NK-92 treated with Interleukin-12 subunit alpha and Interleukin-12 subunit beta, amount 100 ng/mL, for 24 hours (cell line): ENCODE measurements around the gene STARD4.

Experiments
- DNase-seq: peaks from one replicate; lab custom pipeline; 2025; lab: John Stamatoyannopoulos, UW

Gene STARD4, protein sequence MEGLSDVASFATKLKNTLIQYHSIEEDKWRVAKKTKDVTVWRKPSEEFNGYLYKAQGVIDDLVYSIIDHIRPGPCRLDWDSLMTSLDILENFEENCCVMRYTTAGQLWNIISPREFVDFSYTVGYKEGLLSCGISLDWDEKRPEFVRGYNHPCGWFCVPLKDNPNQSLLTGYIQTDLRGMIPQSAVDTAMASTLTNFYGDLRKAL

DNA sequence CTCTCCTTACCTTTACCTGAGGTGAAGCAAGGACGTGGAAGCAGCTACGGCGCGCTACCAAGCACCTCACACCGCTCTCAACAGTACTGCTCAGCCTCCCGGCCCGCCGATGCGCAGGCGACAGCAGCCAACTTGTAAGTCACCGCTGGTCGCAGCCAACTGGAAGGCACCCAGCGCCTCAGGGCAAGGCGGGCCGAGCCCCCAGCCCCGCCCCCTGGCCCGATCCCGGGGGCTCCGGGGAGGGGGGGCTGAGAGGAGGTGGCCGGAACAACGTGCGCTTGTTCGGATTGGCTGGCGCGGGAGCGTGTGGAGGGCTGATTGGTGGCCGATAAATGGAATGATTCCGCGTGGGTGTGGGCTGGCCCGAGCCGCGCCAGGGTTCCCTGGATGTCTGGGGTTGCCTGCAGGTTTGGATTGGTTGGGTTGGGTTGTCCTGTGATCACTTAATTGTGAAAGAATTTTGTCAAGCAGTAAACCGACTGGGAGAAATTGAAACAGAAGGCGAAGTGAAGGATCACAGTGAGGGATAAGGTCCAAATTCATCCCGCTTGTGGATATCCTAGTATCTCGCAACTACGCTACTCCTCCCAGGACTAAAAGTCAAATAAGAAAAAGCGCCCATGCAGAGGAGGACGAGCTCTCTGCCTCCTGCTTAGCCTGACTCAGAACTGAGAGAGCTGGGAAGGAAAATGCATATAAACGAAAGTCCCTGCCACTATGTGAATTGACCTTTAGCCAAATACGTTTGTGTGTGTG is at the start of gene STARD4:
TSS of gene STARD4 (minus strand) at position 161 of the 756 bp plus-strand sequence. CDS start 5,102 bp downstream, outside the sequence.
- peak; percentile 93 for DNase-seq

DNA sequence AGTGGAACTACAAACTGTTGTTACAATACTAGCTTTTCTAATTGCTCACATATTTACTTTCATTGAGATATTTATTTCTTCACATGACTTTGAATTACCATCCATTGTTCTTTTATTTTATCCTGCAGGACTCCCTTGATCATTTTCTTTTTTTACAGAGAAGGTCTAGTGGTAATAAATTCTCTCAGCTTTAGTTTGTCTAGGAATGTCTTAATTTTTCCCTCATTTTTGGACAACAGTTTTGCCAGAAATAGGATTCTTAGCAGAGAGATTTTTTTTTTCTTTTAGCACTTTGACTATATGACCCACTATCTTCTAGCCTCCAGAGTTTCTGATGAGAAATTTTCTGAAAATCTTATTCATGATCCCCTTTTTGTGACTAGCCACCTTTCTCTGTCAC is 47.3 kb upstream of the STARD4 start:
- DNase-seq = no peak

DNA sequence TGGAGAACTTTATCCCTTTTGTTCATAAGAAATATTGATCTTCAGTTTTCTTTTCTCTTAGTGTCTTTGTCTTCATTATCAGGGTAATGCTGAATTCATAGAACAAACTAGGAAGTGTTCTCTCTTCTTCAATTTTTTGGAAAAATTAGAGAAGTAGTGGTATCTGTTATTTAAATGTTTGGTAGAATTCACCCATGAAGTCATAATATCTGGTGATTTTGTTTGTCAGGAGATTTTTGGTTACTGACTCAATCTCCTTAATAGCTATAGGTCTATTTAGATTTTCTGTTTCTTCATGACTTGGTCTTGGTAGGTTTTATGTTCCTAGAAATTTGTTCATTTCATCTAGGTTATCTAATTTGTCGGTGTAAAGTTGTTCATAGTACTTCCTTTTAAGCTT is 45.4 kb upstream of the STARD4 start:
- no peak for DNase-seq

DNA sequence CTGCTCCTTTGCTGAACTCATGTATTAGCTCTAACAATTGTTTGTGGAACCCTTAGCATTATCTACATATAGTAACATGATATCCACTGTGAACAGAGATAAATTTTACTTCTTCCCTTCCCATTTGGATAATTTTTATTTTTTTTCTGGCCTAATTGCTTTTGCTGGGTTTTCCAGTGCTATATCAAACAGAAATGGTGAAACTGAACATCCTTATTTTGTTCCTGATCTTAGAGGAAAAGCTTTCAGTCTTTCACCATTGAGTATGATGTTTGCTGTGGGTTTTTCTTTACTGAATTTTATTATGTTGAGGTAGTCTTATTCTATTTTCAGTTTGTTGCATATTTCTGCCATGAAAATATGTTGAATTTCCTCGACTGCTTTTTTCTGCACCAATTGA is 44.8 kb upstream of the STARD4 start:
- DNase-seq = no peak

DNA sequence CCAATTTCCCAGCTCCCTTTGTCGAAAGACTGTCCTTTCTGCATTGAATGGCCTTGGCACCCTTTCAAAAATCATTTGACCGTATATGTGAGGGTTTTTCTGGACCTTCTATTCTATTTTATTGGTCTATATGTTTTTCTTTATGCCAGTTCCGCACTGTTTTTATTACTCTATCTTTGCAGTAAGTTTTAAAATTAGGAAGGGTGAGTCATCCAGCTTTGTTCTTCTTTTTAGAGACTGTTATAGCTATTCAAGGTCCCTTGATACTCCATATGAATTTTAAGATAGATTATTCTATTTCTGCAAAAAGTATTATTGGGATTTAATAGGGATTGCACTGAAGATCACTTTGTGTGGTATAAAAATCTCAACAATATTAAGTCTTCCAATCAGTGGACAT is 44.2 kb upstream of the STARD4 start:
- DNase-seq = no peak

DNA sequence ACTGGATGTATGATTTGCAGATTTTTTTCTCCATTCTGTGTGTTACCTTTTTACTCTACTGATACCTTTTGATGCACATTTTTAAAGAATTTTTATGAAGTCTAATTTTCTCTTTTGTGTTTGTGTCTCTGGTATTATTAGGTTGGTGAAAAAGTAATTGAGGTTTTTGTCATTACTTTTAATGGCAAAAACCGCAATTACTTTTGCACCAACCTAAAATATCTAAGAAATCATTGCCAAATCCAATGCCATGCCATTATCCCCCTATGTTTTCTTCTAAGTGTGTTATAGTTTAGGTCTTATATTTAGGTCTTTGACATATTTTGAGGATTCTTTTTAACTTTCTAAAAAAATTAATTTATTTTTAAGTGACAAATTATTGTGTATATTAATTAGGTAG is 43.4 kb upstream of the STARD4 start:
- DNase-seq = no peak

DNA sequence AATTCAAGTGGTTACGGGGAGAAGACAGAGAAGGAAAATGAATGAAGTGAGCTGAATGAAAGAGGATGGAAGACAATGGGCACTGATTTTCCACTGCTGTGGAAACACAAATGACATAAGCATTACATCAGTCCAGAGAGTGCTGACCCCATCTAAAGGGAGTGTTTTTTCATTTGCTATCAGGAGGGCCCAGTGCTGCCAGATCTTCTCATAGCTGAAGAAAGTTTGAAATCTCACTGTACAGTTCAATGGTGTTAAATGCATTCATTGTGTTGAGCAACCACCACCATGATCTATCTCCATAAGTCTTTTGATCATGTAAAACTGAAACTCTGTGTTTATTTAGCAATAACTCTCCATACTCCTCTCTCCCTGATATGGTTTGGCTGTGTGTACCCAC is 41.5 kb upstream of the STARD4 start:
- no peak for DNase-seq

DNA sequence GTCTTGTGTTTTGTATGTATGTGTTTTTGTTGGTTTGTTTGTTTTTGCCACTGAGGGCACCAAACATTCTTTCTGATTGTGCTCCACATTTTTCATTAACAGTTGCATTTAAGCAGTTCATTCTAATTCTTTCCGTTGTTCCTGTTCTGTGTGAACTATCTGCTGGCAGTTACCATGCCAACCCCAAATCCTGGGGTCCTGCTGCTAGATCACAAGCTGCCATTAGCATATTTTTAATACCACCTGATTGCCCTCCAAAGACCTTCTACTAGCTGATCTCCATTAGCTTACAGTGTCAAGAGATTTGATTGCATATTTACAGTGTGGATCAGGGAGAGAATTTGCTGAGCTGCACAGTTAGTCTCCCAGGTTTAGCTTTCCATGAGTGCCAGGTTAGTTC is 40.6 kb upstream of the STARD4 start:
- no peak for DNase-seq

DNA sequence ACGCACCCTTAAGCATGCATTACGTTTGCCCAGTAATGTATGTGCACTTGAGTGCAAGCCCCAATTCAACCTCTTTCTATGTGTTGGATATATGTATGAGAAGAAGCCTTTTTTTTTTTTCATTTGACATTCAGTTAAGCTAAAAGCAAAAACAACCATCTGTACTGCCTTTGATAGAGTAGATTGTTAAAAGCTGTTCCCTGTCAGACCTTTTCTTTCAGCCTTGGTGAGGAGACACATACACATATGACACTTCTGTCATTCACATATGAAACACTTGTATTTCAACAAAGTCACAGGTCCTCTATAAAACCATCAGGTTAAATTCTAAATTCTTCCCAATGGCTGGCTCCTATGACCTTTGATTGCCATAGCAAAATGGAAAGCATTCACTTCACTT is 40.2 kb upstream of the STARD4 start:
- no peak for DNase-seq

DNA sequence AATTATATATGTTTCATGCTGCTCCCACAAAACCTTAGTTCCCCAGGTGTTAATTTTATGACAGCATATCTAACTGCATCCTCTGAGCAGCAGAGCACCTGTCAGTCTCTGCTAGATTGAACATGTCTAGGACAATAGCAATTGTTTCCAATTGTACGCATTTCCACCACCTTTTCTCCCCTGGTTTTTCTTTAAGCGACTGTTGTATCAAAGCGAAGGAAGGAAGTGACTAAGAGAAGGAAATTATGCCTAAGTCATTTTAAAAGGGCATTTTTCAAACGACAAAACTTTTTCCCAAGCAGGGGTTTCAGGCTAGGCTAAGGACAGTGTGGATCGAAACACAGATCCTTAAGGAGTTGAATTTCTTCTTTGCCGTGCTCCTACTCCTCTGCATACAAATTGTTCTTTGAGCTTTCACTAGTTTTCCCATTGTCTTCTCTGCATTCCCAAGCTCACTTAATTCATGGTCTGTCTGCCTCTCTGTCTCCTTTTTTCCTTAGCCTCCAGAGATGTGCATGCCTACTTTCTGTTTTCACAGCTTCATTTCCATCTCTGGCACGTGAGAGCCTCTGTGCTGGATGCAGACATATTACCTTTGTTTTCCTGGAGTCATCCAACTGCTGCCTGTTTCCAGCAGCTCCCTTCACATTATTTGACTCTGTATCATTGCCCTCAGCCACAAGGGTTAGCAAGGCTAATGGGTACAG is 39.4 kb upstream of the STARD4 start:
- DNase-seq = no peak

DNA sequence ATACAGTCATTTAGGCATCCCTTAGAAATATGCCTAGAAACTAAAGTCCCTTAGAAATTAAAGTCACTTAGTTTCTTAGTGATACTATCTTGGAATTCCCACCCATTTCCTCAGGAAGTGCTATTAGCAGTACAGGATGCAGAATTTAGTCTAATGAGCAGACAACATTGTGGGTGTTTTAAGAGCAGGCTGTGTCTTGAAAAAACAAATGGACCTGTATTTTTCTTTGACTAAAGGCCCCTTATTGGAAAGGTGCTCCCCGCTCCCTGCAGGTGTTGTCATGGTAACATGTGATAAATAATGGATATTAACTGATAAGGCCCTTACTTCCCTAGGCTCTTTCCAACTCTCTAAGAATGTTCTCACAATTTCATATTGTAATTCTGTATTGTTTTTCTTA is 38.8 kb upstream of the STARD4 start:
- DNase-seq = no peak

DNA sequence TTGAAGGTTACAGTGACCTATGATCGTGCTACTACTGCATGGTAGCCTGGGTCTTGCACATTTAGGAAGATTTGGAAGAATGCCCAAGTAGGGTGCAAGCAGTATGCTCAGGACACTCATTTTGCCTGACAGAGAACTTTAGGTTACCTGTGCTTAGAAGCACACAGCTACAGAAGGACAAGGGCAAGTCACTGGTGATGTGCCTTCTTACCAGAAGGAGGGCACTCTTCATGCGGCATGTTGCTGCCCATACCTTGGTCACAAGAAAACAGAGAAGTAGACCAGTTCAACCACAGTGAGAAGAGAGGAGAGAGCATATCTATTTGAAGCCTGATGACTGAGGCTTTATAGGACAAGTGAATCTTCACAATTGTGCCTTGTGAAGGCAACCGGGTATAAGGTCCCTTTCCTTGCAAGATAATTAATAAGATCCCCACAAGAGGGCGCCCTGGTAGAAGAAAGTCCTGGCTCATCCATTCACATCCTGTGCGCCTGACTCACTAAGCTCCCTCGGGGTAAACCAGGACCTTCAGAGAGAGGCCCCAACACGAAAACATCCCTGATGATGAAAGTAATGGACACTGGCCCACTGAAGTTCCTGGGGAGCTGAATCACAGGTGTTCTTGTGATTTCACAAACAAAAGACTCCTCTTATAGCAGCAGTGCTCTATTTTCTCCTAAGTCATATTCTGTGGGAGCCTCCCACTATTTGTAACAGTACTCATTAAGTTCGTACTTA is 38.1 kb upstream of the STARD4 start:
- DNase-seq = peak; percentile 65

DNA sequence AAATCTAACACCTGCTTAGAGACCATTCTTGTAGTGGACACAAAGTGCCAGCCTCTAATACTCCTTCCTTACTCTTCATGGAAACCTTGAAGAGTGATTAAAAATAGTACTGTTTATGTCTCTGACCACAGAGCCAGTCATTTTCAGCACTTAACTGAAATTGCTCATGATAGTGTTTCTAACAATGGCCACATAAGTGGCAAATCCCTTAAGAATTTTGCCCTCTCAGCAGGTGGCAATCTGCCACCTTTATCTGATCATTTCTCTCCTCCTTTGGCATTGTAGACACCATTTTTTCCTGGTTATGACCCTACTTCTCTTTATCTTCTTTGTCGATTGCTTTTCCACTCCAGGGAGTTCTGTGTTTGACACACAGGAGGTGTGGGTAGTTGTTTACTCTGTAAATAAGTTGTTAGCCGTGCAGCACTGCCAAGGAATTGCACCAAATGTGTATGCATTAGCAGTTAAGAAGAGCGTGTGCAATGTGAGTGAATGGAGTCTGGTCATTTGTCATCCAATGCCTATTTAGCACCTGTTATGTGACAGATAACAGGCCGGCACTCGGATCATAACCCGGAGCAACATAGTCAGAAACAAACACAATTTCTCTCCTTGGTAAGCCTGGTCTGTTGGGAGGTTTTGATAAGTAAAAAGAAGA is 36.8 kb upstream of the STARD4 start:
- no peak for DNase-seq

DNA sequence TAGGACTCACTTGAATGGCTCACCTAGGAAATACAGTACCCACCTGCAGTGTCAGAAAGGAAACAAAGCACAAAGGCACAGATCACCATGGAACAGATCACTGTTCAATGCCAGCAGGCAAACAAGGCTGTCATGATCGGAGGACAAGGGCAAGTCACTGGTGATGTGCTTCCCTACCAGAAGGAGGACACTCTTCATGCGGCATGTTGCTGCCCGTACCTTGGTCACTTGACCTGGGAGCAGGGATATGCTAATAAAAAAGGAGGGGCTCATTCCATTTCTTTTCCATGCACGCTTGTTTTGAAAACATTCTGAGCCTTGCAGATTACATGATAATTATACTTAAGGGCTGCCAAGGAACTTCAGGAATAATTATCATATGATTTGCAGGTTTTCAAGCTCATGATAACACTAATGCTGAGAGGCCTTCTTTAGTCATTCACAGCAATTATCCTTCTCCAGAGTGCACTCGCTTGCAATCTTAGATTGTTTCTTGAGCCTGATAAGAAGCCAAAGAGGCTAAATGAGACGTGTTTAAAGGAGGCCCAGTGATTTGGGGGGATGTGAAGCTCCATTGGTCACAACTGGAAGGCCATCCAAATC is 36.1 kb upstream of the STARD4 start:
- no peak for DNase-seq

DNA sequence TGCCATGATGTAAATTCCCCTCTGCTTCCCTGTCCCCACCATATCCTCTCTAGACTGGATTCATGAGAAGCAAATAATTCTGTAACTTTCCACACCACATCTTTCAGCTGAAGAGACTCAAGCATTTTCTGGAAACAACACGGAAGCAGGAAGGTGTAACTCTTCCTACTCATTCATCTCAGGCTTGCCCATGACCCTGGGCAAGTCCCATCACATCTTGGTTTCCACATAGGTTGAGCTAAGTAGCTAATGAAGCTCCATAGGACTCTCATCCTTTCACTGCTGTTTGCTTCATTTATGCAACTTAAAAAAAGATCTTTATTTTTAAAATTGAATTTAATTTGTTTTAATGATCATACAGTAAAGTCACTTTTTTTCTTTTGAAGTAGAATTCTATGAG is 32.7 kb upstream of the STARD4 start:
- DNase-seq = no peak

DNA sequence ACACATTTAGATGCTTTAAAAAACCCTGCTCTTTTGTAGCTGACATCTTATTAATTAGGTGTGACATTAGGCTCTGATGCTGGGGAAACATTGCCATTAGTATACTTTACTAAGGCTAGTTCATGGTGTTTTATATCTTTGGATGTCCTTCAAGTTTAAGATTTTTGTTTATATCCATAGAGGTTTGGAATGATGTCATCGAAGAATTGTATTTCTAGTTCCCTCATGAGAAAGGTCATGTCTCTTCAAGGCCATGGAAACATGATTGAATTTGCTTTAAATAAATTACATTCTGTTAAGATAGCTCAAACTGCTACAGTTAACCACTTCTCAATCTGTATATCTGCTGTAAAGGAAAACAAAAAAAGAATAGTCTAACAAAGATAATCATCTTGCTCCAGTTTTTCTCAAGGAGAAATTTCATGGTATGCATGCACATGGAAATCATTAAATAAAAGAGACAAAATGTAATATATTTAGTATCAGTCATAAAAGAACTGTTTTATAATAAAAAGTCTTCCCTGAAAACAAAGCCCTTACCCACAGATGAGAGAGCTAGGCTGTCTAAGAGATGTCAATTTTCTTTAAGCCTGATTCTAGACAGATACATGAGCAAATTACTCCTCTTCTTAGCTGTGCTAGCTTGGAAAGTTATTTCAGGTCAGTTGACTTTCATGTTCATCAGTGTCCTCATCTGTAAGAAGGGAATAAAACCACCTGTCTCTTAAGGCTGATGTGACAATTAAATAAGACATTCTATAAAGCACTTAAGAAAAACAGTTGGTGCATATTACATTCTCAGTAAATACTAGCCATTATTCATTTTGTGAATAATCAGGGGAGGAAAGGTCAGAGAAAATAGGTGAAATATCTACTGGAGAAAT is 25.0 kb upstream of the STARD4 start:
- DNase-seq = no peak

DNA sequence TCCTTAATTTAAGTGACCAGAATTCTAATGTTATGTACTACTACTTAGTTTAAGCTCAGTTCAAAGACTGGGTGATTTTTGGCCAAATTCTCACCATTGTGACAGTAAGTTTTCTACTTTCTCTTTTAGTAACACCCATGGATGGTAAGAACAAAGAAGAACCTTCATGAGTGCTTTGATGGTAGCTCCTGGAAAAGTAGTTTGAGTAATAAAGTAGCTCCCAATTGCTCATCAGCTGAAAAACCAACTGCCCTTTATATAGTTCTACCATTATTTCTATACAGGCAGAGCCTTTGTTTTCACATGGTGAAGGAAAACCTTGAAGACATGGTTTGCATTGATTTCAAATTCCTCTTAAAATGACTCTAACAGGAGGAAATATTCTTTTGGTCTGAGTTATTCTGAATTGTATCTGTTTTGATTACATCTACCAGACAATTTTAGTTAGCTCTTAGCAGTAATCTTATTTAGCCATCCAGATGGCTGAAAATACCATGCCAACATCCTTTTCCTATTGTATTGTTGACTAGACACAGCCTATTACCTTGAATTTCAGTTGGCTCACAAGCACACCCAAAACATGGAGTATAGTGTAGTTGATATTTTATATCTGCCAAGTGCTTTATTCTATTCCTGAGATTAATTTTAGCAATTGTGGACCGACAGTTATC is 23.7 kb upstream of the STARD4 start:
- no peak for DNase-seq

DNA sequence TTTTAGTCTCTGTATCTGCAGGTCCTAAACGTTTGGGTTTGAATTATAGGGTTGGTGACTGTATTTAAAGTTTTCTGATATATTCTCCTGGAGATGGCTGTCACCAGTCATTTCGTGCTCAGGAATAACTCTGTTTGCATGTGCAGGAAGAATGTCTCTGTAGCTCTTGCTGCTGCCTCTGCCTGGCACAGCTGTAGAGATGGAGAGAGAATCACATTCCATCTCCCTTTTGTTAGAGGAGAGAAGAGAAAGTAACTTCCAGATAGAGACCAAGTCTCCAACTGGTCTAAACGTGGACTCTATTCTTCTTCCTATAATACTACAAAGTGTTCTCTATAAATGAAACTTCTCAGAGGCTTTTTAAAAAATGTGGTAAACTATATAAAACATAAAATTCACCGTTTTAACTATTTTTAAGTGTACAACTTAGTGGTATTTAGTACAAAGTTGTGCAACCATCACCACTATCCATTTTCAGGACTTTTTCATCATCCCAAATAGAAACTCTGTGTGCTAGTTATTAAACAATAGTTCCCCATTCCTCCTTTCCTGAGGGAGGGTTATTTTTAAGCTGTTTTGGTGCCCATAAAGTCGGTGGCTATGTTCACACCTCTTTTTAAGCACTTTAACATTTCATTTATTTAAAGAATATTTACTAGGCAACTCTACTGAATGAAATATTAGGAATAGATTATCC is 20.7 kb upstream of the STARD4 start:
- DNase-seq = no peak

DNA sequence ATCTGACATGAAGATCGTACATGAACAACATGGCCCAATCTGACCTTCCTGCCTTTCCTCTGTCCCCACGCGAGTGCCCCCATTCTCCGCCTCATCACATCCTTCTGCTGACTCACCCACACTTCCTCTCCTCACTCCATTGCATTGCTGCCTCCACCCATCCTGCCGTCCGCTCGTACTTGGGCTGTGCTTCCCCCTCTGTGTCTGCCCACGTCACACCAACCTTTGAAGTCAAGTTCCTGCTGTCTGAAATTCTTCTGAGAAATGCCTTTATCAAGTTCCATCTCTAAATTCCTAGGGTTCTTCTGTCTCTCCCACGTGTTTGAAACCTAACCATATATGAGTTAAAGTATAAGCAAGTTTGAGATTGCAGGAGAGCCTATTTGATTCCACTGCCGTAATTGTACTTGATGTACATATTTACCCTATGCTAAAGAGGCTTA is 18.0 kb upstream of the STARD4 start:
- DNase-seq = no peak
